Activated naive CD4-positive, alpha-beta T cell treated with anti-CD3 and anti-CD28 coated beads, Interleukin-2, amount 10 ng/mL, durations not matched to agents 7 days and 5 days (primary cell): ENCODE results near the gene SOS2.
"Not testable (repeated sequence)": the region's sequence is repeated elsewhere in the genome, so short reads cannot be mapped to it uniquely, and the experiment has no call there.

Source experiments
- CTCF ChIA-PET: fragments of 350-600 bp; sonication (Branson Sonifier 250); formaldehyde crosslinking; loops from one replicate; lab custom pipeline; 2021; ENCODE audit warnings: antibody characterized with exemption; lab: Charles Lee
- DNase-seq: peaks from one replicate; pipeline ENCODE4 v3.0.0-alpha.2; 2020
- H3K27ac Mint-ChIP-seq: one replicate; pipeline ENCODE4 v1.8.0; 2021; ENCODE audit warnings: mild to moderate bottlenecking, moderate library complexity, mixed read lengths
- H3K27me3 Mint-ChIP-seq: one replicate; pipeline ENCODE4 v1.8.0; 2021; ENCODE audit warnings: mild to moderate bottlenecking, mixed read lengths
- H3K36me3 Mint-ChIP-seq: one replicate; pipeline ENCODE4 v1.8.0; 2021; ENCODE audit warnings: mixed read lengths
- H3K4me1 Mint-ChIP-seq: one replicate; pipeline ENCODE4 v1.8.0; 2021; ENCODE audit warnings: mixed read lengths
- H3K4me3 Mint-ChIP-seq: one replicate; pipeline ENCODE4 v1.8.0; 2021; ENCODE audit warnings: mild to moderate bottlenecking, moderate library complexity, mixed read lengths
- H3K9me3 Mint-ChIP-seq: one replicate; pipeline ENCODE4 v1.8.0; 2021; ENCODE audit warnings: mixed read lengths

Gene SOS2

GRCh38 chr14:50082784-50083466 lies 148.5 kb downstream of the SOS2 start:
- peaks cover 3% of the 10 kb centered on the region for H3K9me3 Mint-ChIP-seq
- H3K27ac Mint-ChIP-seq: peak overlapping the region; percentile 97
- CTCF ChIA-PET: interaction anchor here (0.7 to 2.8 kb wide), 12 partner anchors 11 to 230 kb away, joined by 3 to 13 read pairs (median 5); no protein-coding TSS in a partner anchor
- H3K4me1 Mint-ChIP-seq: peaks cover 76% of the 10 kb centered on the region
- H3K36me3 Mint-ChIP-seq: peaks cover 29% of the 10 kb centered on the region
- DNase-seq: peak; percentile 91
- peak overlapping the region; percentile 73 for H3K4me3 Mint-ChIP-seq
- no peaks in the 10 kb centered on the region for H3K27me3 Mint-ChIP-seq

- peaks cover 30% of the 10 kb centered on the region for H3K36me3 Mint-ChIP-seq
- peak overlapping the region; percentile 97 for H3K27ac Mint-ChIP-seq
- CTCF ChIA-PET: interaction anchor here (0.7 to 2.8 kb wide), 13 partner anchors 11 to 229 kb away, joined by 3 to 13 read pairs (median 5); no protein-coding TSS in a partner anchor
- no peaks in the 10 kb centered on the region for H3K27me3 Mint-ChIP-seq
- H3K4me1 Mint-ChIP-seq: peaks cover 73% of the 10 kb centered on the region
- H3K9me3 Mint-ChIP-seq: peaks cover 3% of the 10 kb centered on the region
- peak; percentile 56 for DNase-seq
- peak overlapping the region; percentile 73 for H3K4me3 Mint-ChIP-seq
These were observed 149.1 kb downstream of the SOS2 start for GRCh38 chr14:50082308-50082742.

- H3K9me3 Mint-ChIP-seq, H3K4me3 Mint-ChIP-seq, DNase-seq, CTCF ChIA-PET, H3K27ac Mint-ChIP-seq, H3K27me3 Mint-ChIP-seq: not testable (repeated sequence)
- H3K36me3 Mint-ChIP-seq: peaks cover 29% of the 10 kb centered on the region
- H3K4me1 Mint-ChIP-seq: peaks cover 52% of the 10 kb centered on the region
These were observed 152.3 kb downstream of the SOS2 start for GRCh38 chr14:50079103-50079502.

- DNase-seq, H3K9me3 Mint-ChIP-seq, H3K27me3 Mint-ChIP-seq, CTCF ChIA-PET, H3K4me3 Mint-ChIP-seq, H3K27ac Mint-ChIP-seq: not testable (repeated sequence)
- Mint-ChIP-seq H3K4me1 (peaks cover 20% of the 10 kb centered on the region), H3K36me3 (peaks cover 27% of the 10 kb centered on the region)
These were observed 157.7 kb downstream of the SOS2 start for GRCh38 chr14:50073663-50074062.

GRCh38 chr14:50072395-50072794 lies 159.0 kb downstream of the SOS2 start:
- no peak for DNase-seq
- H3K4me1 Mint-ChIP-seq: peaks cover 24% of the 10 kb centered on the region
- CTCF ChIA-PET: interaction anchor here (1.2 to 1.3 kb wide), 2 partner anchors 9 to 32 kb away, joined by 3 to 5 read pairs; no protein-coding TSS in a partner anchor
- no peak overlapping the region for H3K27ac Mint-ChIP-seq
- H3K4me3 Mint-ChIP-seq: no peak overlapping the region
- H3K36me3 Mint-ChIP-seq: peaks cover 29% of the 10 kb centered on the region
- peaks cover 6% of the 10 kb centered on the region for H3K9me3 Mint-ChIP-seq
- no peaks in the 10 kb centered on the region for H3K27me3 Mint-ChIP-seq

- Mint-ChIP-seq H3K9me3 (peaks cover 6% of the 10 kb centered on the region), H3K4me1 (peaks cover 31% of the 10 kb centered on the region), H3K27me3 (no peaks in the 10 kb centered on the region), H3K4me3 (no peak overlapping the region), H3K36me3 (peaks cover 33% of the 10 kb centered on the region), H3K27ac (no peak overlapping the region)
- CTCF ChIA-PET: interaction anchor here (1.2 to 2.3 kb wide), 3 partner anchors 11 to 30 kb away, joined by 3 to 6 read pairs (median 5); no protein-coding TSS in a partner anchor
- DNase-seq: no peak
These were observed 160.4 kb downstream of the SOS2 start for GRCh38 chr14:50070840-50071548.

GRCh38 chr14:50070230-50070629 lies 161.1 kb downstream of the SOS2 start:
- Mint-ChIP-seq H3K27me3 (no peaks in the 10 kb centered on the region), H3K27ac (no peak overlapping the region), H3K4me1 (peaks cover 38% of the 10 kb centered on the region)

GRCh38 chr14:50069325-50069724 lies 162.1 kb downstream of the SOS2 start:
- peaks cover 44% of the 10 kb centered on the region for H3K4me1 Mint-ChIP-seq
- H3K9me3 Mint-ChIP-seq: peaks cover 3% of the 10 kb centered on the region
- H3K36me3 Mint-ChIP-seq: peaks cover 35% of the 10 kb centered on the region

More at GRCh38 chr14:50070230-50070629, 161.1 kb downstream of the SOS2 start:
- Mint-ChIP-seq H3K36me3 (peaks cover 35% of the 10 kb centered on the region), H3K4me3 (no peak overlapping the region), H3K9me3 (peaks cover 6% of the 10 kb centered on the region)
- no peak for DNase-seq
- CTCF ChIA-PET: interaction anchor here (1.2 to 2.3 kb wide), 3 partner anchors 12 to 208 kb away, joined by 3 to 6 read pairs (median 3); no protein-coding TSS in a partner anchor

GRCh38 chr14:50068496-50068895 lies 162.9 kb downstream of the SOS2 start:
- DNase-seq: no peak
- no peaks in the 10 kb centered on the region for H3K27me3 Mint-ChIP-seq
- H3K4me1 Mint-ChIP-seq: peaks cover 52% of the 10 kb centered on the region
- H3K27ac Mint-ChIP-seq: no peak overlapping the region
- H3K4me3 Mint-ChIP-seq: no peak overlapping the region
- H3K36me3 Mint-ChIP-seq: peaks cover 35% of the 10 kb centered on the region
- CTCF ChIA-PET: interaction anchor here (0.6 kb wide), 1 partner anchor 25 kb away, joined by 3 read pairs; no protein-coding TSS in a partner anchor
- peaks cover 3% of the 10 kb centered on the region for H3K9me3 Mint-ChIP-seq

More at GRCh38 chr14:50069325-50069724, 162.1 kb downstream of the SOS2 start:
- no peaks in the 10 kb centered on the region for H3K27me3 Mint-ChIP-seq
- CTCF ChIA-PET: interaction anchor here (1.2 to 2.3 kb wide), 3 partner anchors 13 to 207 kb away, joined by 3 to 6 read pairs (median 3); no protein-coding TSS in a partner anchor
- H3K27ac Mint-ChIP-seq: no peak overlapping the region
- DNase-seq: no peak
- H3K4me3 Mint-ChIP-seq: no peak overlapping the region

GRCh38 chr14:50067723-50068495 lies 163.5 kb downstream of the SOS2 start:
- Mint-ChIP-seq H3K27me3 (no peaks in the 10 kb centered on the region), H3K36me3 (peaks cover 33% of the 10 kb centered on the region), H3K4me1 (peaks cover 58% of the 10 kb centered on the region), H3K27ac (no peak overlapping the region), H3K9me3 (peaks cover 3% of the 10 kb centered on the region), H3K4me3 (no peak overlapping the region)
- no peak for DNase-seq
- CTCF ChIA-PET: interaction anchor here (0.6 to 1.0 kb wide), 2 partner anchors 25 to 36 kb away, joined by 3 to 4 read pairs; no protein-coding TSS in a partner anchor
